Renal pelvis (tissue), 12 donors: Measurements from ENCODE around the gene CAND2. TPM values are rescaled to one million over a fixed set of nuclear protein-coding genes. Genes with fewer than 3 reads are reported as not detected.

Source experiments
- DNase-seq: peaks from one replicate; pipeline ENCODE4 v3.0.0-alpha.2; 2013
- long read RNA-seq, 16 experiments: transcript quantifications; one replicate each; lab custom pipeline, GENCODE V29; 2026
- polyA plus RNA-seq, 3 donors: library from polyadenylated mRNA; unstranded; fragments of 120-200 nt; gene quantifications; one replicate each; pipeline ENCODE4 v1.2.1, GENCODE V29; 2013; ENCODE audit not compliant: insufficient read length in 3 of 3

CAND2 gene
- 10 to 100 TPM in 2 of 3 donors, 1 to 10 TPM in 1; 9.0 to 11.3 (median 10.2) TPM for polyA plus RNA-seq
- long read RNA-seq, donor 1, full-length matches to known transcripts: 1 of 7,712 reads
- long read RNA-seq, donor 1, partial matches to known transcripts: 7,546 of 7,712 reads
- long read RNA-seq, donor 1, other reads (novel, unspliced or antisense): 165 of 7,712 reads
- long read RNA-seq, donor 2, full-length matches to known transcripts: 1 of 6,526 reads
- long read RNA-seq, donor 2, partial matches to known transcripts: 6,349 of 6,526 reads
- long read RNA-seq, donor 2, other reads (novel, unspliced or antisense): 176 of 6,526 reads
- long read RNA-seq, donor 3, partial matches to known transcripts: 727 of 4,108 reads
- long read RNA-seq, donor 3, other reads (novel, unspliced or antisense): 3,381 of 4,108 reads
- long read RNA-seq, donor 4, partial matches to known transcripts: 1,090 of 5,999 reads
- long read RNA-seq, donor 4, other reads (novel, unspliced or antisense): 4,909 of 5,999 reads
- long read RNA-seq, donor 5, partial matches to known transcripts: 3,617 of 3,665 reads
- long read RNA-seq, donor 5, other reads (novel, unspliced or antisense): 48 of 3,665 reads
- long read RNA-seq, donor 6, full-length matches to known transcripts: 1 of 5,949 reads
- long read RNA-seq, donor 6, partial matches to known transcripts: 5,835 of 5,949 reads
- long read RNA-seq, donor 6, other reads (novel, unspliced or antisense): 113 of 5,949 reads
- long read RNA-seq, donor 7, full-length matches to known transcripts: 1 of 6,123 reads
- long read RNA-seq, donor 7, partial matches to known transcripts: 6,018 of 6,123 reads
- long read RNA-seq, donor 7, other reads (novel, unspliced or antisense): 104 of 6,123 reads
- long read RNA-seq, donor 8, full-length matches to known transcripts: 1 of 1,910 reads
- long read RNA-seq, donor 8, partial matches to known transcripts: 1,884 of 1,910 reads
- long read RNA-seq, donor 8, other reads (novel, unspliced or antisense): 25 of 1,910 reads
- long read RNA-seq, donor 9, full-length matches to known transcripts: 1 of 6,081 reads
- long read RNA-seq, donor 9, partial matches to known transcripts: 5,947 of 6,081 reads
- long read RNA-seq, donor 9, other reads (novel, unspliced or antisense): 133 of 6,081 reads
- long read RNA-seq, donor 10, partial matches to known transcripts: 4,745 of 4,826 reads
- long read RNA-seq, donor 10, other reads (novel, unspliced or antisense): 81 of 4,826 reads
- long read RNA-seq, donor 11, full-length matches to known transcripts: 1 of 3,678 reads
- long read RNA-seq, donor 11, partial matches to known transcripts: 3,609 of 3,678 reads
- long read RNA-seq, donor 11, other reads (novel, unspliced or antisense): 68 of 3,678 reads
- long read RNA-seq, donor 12, full-length matches to known transcripts: 1 of 7,587 reads
- long read RNA-seq, donor 12, partial matches to known transcripts: 7,397 of 7,587 reads
- long read RNA-seq, donor 12, other reads (novel, unspliced or antisense): 189 of 7,587 reads
- long read RNA-seq, donor 13, partial matches to known transcripts: 1,113 of 4,398 reads
- long read RNA-seq, donor 13, other reads (novel, unspliced or antisense): 3,285 of 4,398 reads
- long read RNA-seq, donor 14: 0 reads
- long read RNA-seq, donor 15, full-length matches to known transcripts: 1 of 9,611 reads
- long read RNA-seq, donor 15, partial matches to known transcripts: 9,415 of 9,611 reads
- long read RNA-seq, donor 15, other reads (novel, unspliced or antisense): 195 of 9,611 reads
- long read RNA-seq, donor 16, full-length matches to known transcripts: 1 of 4,942 reads
- long read RNA-seq, donor 16, partial matches to known transcripts: 4,836 of 4,942 reads
- long read RNA-seq, donor 16, other reads (novel, unspliced or antisense): 105 of 4,942 reads

GRCh38 chr3:12796171-12797123 is at the start of gene CAND2:
Gene CAND2 (plus strand): TSS chr3:12796680. CDS start chr3:12796721, 41 bp downstream.
- DNase-seq: peak; percentile 64

GRCh38 chr3:12748477-12748876 is 48.0 kb upstream of the CAND2 start:
- DNase-seq: no peak

DNA sequence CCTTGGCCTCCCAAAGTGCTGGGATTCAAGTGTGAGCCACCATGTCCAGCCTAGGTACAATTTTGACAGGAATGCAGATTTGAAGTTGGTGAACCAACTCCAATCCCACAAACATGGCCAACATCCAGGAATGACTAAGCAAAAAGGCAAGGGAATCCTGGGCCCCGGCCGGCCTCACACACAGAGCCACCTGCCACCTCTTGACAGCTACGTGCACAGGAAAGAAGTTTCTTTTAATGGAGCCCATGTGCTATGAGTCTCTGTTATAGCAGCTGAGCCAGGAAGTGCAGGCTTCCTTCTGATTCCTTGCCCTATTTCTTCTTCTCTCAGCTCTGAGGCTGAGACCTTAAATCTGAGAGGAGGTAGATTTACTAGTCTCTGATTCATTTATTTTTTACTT is 46.3 kb upstream of the CAND2 start:
- DNase-seq: no peak

DNA sequence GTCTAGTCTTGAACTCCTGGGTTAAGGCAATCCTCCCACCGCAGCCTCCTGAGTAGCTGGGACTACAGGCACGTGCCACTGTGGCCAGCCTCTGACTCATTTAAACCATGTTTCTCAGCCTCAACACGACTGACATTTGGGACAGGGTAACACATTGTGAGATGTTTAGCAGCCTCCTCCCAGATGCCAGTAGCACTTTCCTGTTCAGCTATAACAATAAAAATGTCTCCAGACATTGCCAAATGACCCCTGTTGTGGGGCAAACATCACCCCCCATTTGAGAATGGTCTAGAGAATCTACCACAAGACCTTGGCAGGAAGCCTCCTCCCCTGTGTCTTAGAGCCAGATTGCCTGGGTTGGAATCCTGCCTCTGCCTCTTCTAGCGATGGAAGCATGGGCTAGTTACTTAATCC is 45.8 kb upstream of the CAND2 start:
- DNase-seq: no peak

- DNase-seq: no peak
Observed at GRCh38 chr3:12751571-12751970, 44.9 kb upstream of the CAND2 start.

DNA sequence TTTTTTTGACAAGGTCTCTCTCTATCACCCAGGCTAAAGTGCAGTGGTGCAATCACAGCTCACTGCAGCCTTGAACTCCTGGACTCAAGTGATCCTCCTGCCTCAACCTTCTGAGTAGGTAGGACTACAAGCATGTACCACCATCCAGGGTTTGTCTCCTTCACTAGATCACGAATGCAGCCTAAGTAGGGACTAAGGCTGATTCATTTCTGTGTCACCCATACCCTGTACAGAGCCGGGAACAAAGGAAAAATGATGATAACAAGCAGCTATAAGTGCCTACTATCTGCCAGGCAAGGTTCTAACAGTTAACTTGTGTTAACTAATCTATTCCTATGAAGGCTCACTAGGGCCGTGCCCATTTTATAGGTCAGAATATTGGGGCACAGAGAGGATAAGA is 44.4 kb upstream of the CAND2 start:
- DNase-seq: no peak

DNA sequence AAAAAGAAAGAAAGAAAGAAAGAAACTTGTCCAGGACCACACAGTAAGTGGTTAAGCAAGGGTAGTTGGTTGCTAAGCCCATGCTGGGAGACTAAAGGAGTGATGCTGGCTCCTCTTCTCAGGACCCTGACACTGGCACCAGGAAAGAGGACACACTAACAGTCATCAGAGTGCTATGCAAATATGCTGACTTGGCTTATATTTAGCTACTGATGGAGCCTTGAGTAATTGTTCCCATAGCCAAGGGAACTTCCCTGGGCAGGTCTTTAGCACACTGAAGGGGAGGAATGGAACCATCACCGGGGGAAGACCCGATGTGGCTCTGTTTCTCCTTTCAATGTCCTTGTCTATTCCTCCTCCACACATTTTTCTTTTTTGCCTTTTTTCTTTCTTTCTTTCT is 43.7 kb upstream of the CAND2 start:
- no peak for DNase-seq

GRCh38 chr3:12753275-12754028 is 43.0 kb upstream of the CAND2 start:
- DNase-seq: no peak

GRCh38 chr3:12754313-12754712 is 42.2 kb upstream of the CAND2 start:
- no peak for DNase-seq

- no peak for DNase-seq
Observed at GRCh38 chr3:12755754-12756153, 40.7 kb upstream of the CAND2 start.

GRCh38 chr3:12756175-12756574 is 40.3 kb upstream of the CAND2 start:
- DNase-seq: no peak

GRCh38 chr3:12756635-12757034 is 39.8 kb upstream of the CAND2 start:
- DNase-seq: no peak

DNA sequence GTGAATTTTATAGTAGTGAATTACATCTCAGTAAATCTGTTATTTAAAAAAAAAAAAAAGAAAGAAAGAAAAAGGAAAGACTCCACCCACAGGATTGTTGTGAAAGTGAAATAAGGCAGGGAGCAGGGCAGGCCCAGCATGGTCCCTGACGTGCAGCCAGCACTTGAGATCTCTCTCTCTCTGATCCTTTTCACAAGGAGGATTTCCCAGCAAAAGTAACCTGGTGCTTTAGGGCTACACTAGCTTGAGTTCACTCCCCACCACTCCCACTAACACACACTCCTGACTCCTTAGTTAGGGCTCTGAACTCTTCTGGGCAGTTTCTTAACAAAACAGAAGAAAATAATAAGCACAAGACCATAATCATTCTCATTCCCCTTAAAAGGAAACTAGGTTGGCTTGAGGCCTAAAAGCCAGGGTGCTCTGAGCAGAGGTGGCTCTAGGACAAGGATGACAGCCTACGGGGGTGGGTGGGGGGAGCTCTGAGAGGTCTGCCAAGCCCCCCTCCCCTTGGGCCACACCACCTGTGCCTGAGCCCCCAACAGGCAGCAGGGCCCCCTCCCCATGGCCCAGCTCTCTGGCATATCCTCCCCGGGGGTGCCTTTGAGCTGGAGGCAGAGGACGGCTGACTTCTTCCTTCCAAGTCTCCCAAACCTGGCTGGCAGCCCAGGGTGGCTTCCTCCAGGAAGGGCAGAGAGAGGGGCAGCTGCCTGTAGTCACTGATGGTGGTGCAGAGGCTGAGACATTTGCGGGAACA is 38.3 kb upstream of the CAND2 start:
- no peak for DNase-seq

DNA sequence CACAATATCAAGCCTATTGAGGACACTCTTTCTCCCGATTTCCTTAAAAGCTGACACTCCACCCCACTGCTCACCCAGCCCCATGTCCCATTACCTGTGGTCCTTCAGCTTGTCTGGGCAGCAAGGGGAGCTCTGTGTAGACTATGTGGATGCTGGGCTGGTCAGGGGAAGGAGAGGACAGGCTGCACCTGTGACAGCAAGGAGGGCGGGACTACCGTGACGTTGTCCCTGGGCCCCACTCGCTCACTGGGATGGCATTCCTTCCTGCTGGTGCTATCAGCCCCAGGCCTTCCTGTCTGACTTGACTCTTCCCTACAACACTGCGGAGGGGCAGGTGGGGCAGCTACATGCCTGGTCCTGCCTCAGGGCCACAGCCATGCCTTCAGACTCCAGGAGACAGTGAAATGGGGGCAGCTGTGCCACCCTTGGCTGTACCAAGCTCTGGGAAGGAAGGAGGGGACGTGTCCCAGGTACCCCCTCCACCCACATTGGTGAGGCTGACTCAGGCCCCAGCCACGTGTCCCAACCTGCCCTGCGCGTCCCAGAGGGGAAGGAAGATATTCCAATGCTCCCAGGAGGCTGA is 37.3 kb upstream of the CAND2 start, which contains the start of gene TMEM40:
TSS of gene TMEM40 (minus strand) at position 163 of the 583 bp plus-strand sequence. CDS start 9,427 bp downstream, outside the sequence.
- no peak for DNase-seq

DNA sequence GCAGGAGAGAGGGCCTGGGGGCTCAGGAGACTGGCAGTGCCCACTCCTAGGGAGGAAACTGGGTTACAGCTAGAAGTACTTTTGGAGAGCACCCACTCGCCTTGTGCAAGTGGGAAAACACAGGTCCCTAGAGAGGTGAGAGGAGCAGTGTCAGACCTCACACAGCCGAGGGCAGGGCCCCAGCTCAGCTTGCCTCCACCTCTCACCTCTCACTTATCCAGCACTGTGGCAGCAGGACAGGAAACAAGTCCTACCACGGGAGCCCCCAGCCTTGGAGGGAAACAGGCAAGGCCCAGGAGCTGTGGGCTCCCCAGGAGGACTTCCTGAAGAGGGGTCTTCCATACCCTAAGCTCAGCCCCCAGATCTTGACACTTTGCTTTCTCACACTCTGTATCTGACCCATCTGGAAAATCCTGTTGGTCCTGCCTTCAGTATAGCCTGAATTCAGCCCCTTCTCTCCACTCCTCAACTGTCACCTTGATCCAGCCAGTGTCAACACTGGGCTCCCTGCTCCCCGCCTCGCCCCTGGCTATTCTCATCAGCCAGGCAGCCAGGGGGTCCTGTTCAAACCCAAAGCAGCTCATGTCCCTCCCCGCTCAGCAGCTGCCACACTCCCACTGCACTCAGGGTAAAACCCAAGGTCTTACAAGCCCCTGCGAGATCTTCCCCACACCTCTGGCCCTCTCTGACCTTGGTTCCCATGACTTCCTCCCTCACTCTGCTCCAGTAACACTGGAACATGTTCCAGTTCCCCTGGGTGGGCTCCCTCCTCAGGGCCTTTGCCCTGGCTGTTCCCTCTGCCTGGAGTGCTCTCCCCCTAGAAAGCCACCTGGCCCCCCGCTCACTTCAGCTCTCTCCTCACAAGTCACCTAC is 36.6 kb upstream of the CAND2 start:
- no peak for DNase-seq

DNA sequence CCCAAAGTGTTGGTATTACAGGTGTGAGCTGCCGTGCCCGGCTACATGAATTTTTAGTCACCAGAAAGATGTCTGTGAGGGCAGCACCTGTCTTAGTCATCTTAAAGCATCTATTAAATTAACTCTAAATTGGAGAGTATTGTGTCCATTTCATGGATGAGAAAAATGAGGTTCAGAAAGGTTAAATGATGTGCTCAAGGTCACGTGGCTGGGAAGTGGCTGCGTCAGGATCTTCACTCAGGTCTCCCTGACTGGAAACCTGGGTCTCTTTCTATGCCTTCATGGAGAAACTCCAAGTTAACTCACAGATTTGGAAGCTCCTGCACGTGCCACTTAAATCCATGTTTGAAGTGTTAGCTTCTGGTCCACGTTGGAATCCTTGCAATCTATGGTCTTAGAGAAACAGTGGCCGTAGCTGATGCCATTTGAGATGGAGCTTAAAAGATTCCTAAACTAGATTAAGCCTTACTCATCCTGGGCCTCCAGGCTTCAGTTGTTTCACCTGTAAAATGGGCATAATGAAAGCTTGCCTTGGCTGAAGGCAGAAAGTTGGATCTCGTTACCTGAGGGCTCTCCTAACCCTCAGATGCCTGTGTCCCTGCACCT is 32.2 kb upstream of the CAND2 start:
- DNase-seq: no peak
